ENCODE data around the gene NPAS4. TPM values are rescaled to one million over a fixed set of nuclear protein-coding genes. Genes with fewer than 3 reads are reported as not detected.

NPAS4 gene
- total RNA-seq, 1 experiment from 2014 or later: not detected

DNA sequence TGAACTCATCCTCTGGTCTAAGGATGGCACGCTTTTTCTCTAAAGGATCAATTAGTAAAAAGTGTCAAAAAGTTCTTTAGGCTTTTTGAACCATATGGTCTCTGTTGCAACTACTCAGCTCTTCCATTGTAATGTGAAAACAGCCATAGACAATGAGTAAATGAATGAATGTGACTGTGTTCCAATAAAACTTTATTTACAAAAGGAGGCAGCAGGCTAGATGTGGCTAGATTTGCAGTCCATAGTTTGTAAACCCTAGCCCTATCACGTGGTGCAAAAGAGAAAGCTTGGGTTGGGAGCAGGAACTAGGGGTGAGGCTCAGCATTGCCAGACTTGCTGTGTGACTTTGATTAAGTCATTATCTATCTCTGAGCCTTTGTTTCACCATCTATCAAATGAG, 5.4 kb upstream of the NPAS4 start:
- H3K9me3 ChIP-seq (ENCODE audit: insufficient read depth, low read depth): no peaks in the 10 kb centered on the region
- CTCF ChIA-PET: interaction anchor here (0.6 to 0.8 kb wide), 3 partner anchors 21 to 266 kb away, joined by 3 to 5 read pairs (median 3); partner anchors contain the start of gene PELI3
- no peak overlapping the region for H2AFZ ChIP-seq
- DNase-seq: no peak
- H3F3A ChIP-seq (ENCODE audit: insufficient read depth, low read depth): no peaks in the 10 kb centered on the region
- H3K27me3 ChIP-seq (ENCODE audit: insufficient read depth, low read depth): peaks cover 77% of the 10 kb centered on the region
- peaks cover 11% of the 10 kb centered on the region for H4K20me1 ChIP-seq (ENCODE audit: insufficient read depth)
- H3K36me3 ChIP-seq (ENCODE audit: low read depth): no peaks in the 10 kb centered on the region
- TF ChIP-seq EZH2 (IDR thresholded peaks at IDR 0.05; ENCODE audit: low read depth): no peak
- TF ChIP-seq, protein P1, sequence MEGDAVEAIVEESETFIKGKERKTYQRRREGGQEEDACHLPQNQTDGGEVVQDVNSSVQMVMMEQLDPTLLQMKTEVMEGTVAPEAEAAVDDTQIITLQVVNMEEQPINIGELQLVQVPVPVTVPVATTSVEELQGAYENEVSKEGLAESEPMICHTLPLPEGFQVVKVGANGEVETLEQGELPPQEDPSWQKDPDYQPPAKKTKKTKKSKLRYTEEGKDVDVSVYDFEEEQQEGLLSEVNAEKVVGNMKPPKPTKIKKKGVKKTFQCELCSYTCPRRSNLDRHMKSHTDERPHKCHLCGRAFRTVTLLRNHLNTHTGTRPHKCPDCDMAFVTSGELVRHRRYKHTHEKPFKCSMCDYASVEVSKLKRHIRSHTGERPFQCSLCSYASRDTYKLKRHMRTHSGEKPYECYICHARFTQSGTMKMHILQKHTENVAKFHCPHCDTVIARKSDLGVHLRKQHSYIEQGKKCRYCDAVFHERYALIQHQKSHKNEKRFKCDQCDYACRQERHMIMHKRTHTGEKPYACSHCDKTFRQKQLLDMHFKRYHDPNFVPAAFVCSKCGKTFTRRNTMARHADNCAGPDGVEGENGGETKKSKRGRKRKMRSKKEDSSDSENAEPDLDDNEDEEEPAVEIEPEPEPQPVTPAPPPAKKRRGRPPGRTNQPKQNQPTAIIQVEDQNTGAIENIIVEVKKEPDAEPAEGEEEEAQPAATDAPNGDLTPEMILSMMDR (conservative IDR thresholded peaks at IDR 0.05): no peak
- H3K4me1 ChIP-seq (replicated peaks; ENCODE audit: insufficient read depth): no peaks in the 10 kb centered on the region
- no peaks in the 10 kb centered on the region for H3K79me2 ChIP-seq (ENCODE audit: low read depth)
- no peak overlapping the region for H3K4me3 ChIP-seq
- BruUV-seq (replicated peaks): no TSS peak
- POLR2A ChIA-PET (ENCODE audit: unreplicated experiment): interaction anchor here (0.6 kb wide), 1 partner anchor 154 kb away, joined by 3 read pairs; no protein-coding TSS in a partner anchor
- no peak overlapping the region for H3K4me2 ChIP-seq
- no peaks in the 10 kb centered on the region for H3K9me2 ChIP-seq (ENCODE audit: insufficient read depth)
- no peak overlapping the region for H3K27ac ChIP-seq
- intact Hi-C loops (cut with micrococcal nuclease; ENCODE audit: unreplicated experiment): no loop called here

DNA sequence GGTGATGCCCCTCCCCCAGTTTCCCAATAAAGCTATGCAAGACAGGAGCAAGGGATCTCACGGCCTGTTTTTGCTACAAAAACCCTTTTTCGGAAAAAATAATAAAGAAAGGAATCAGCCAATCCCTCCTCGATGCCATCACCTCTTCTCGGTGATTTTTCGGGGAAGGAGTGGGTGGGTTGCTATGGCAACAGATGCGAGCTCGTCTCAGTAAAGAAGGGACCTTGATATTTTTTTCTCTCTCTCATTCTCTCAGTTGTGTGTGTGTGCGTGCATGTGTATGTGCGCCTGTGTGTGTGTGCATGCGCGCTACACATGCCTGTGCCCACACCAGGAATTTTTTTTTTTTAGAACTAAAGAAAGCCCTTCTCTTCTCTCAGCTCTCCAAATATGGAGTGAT, 3.8 kb upstream of the NPAS4 start:
- H3K27ac ChIP-seq: no peak overlapping the region
- H3K9me2 ChIP-seq (ENCODE audit: insufficient read depth): no peaks in the 10 kb centered on the region
- H4K20me1 ChIP-seq (ENCODE audit: insufficient read depth): peaks cover 9% of the 10 kb centered on the region
- no peaks in the 10 kb centered on the region for H3K4me1 ChIP-seq (replicated peaks; ENCODE audit: insufficient read depth)
- ChIA-PET POLR2A (ENCODE audit: unreplicated experiment) (no interaction called here), CTCF (no interaction called here)
- H3K4me2 ChIP-seq: no peak overlapping the region
- H3K9me3 ChIP-seq (ENCODE audit: insufficient read depth, low read depth): no peaks in the 10 kb centered on the region
- intact Hi-C loops (cut with micrococcal nuclease; ENCODE audit: unreplicated experiment): no loop called here
- no peak overlapping the region for H2AFZ ChIP-seq
- peaks cover 7% of the 10 kb centered on the region for H3F3A ChIP-seq (ENCODE audit: insufficient read depth, low read depth)
- DNase-seq: no peak
- H3K27me3 ChIP-seq (ENCODE audit: insufficient read depth, low read depth): peaks cover 61% of the 10 kb centered on the region
- H3K36me3 ChIP-seq (ENCODE audit: low read depth): no peaks in the 10 kb centered on the region
- BruUV-seq (replicated peaks): no TSS peak
- TF ChIP-seq, protein P1 (conservative IDR thresholded peaks at IDR 0.05): no peak
- no peak for TF ChIP-seq EZH2 (IDR thresholded peaks at IDR 0.05; ENCODE audit: low read depth)
- H3K4me3 ChIP-seq: no peak overlapping the region
- no peaks in the 10 kb centered on the region for H3K79me2 ChIP-seq (ENCODE audit: low read depth)

DNA sequence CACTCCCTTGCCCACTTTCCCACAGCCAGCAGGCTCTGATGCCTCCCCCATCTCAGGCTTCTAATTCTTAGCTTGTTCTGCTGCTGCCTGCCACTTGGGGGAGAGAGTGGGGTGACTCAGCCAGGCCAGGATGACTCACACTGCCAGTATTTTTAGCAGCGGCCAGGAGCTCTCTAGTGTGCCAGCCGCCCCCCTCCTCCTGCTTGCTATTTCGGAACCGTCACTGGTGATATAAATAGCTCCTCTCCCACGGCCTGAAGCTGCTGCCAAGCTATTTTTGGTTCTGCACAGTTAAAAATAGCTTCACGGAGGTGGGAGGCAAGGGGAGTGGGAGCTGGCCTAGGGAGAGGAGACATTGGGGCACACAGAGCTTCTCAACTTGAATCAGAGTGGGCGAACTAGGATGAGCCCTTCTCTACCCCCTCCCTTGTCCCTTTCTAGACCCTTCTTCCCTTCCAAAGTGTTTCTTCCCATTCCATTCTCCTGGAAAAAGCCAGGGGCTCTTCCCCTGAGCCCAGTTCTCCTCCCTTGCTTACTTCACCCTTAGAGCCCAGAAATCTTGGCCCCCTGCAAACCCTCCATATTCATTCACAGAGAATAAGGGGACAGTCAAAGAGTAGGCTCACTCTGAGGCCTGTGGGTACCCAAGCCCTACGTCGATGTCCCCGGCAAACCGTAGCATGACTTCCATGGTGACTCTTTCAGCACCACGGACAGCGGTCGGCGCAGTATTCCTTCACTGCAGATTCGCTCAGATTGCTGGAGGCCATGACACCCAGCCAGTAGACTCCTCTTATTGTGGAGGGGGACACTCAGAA, 2.5 kb upstream of the NPAS4 start:
- Histone ChIP-seq H3K79me2 (ENCODE audit: low read depth) (no peaks in the 10 kb centered on the region), H3K4me2 (peak overlapping the region; percentile 14; the same call in 1 of the 2 replicates), H2AFZ (no peak overlapping the region), H3K9me3 (ENCODE audit: insufficient read depth, low read depth) (no peaks in the 10 kb centered on the region), H3K4me1 (replicated peaks; ENCODE audit: insufficient read depth) (no peaks in the 10 kb centered on the region), H3K9me2 (ENCODE audit: insufficient read depth) (no peaks in the 10 kb centered on the region), H4K20me1 (ENCODE audit: insufficient read depth) (peaks cover 9% of the 10 kb centered on the region), H3K4me3 (no peak overlapping the region), H3F3A (ENCODE audit: insufficient read depth, low read depth) (peaks cover 8% of the 10 kb centered on the region), H3K27ac (no peak overlapping the region), H3K36me3 (ENCODE audit: low read depth) (no peaks in the 10 kb centered on the region), H3K27me3 (ENCODE audit: insufficient read depth, low read depth) (peaks cover 55% of the 10 kb centered on the region)
- CTCF ChIA-PET: interaction anchor here (0.6 to 1.3 kb wide), 7 partner anchors 12 to 529 kb away, joined by 3 to 6 read pairs (median 4); partner anchors contain the start of genes MRPL11, PELI3 and RBM4B
- no peak for TF ChIP-seq EZH2 (IDR thresholded peaks at IDR 0.05; ENCODE audit: low read depth)
- TF ChIP-seq, protein P1 (conservative IDR thresholded peaks at IDR 0.05): peak; percentile 67; the same call in 1 of the 2 replicates
- BruUV-seq (replicated peaks): no TSS peak
- intact Hi-C loops (cut with micrococcal nuclease; ENCODE audit: unreplicated experiment): no loop called here
- POLR2A ChIA-PET (ENCODE audit: unreplicated experiment): interaction anchor here (0.6 kb wide), 1 partner anchor 62 kb away, joined by 3 read pairs; the partner anchor contains the start of gene DPP3
- DNase-seq: peak; percentile 70 to 75

Measured in PC-9 (cell line).